ENCODE data around the gene NEDD4.
A peak's percentile ranks its signal among the peaks of the same experiment; 100 is the strongest.

Gene NEDD4

DNA sequence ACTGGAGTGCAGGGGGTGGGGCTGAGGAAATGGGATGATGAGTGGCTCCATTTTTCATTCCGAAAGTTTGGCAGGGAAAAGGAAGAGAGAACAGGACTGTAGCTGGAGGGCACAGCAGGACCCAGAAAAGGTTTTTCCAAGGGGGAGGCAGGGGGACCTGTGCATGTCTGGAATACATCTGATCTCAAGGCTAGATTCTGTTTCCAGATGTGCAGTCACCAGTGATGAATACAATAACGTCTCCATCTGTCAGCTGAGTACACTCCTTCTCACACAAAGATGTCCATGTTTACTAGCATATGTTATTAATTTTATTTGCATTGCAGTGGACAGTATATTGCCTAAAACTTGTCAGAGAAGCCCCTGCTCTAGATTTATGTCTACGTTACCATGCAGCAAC is 210.5 kb downstream of the NEDD4 start:
- Histone ChIP-seq H3K9me3 (ENCODE audit: control insufficient read depth, low read length) (no peaks in the 10 kb centered on the region), H3K4me1 (ENCODE audit: control insufficient read depth, insufficient read depth, low read length, poor library complexity, severe bottlenecking) (peaks cover 36% of the 10 kb centered on the region), H3K36me3 (ENCODE audit: control insufficient read depth, insufficient read depth, low read length) (no peaks in the 10 kb centered on the region), H3K4me3 (ENCODE audit: extremely low read depth, insufficient read depth, low read length, poor library complexity, severe bottlenecking) (no peak overlapping the region), H3K27ac (ENCODE audit: low read depth, low read length, severe bottlenecking) (peak overlapping the region; percentile 86)
- WGBS, 2 experiments (ENCODE audit: insufficient coverage in 2 of 2) = 75 to 81% methylated on average over 2 of the region's 3 CpGs

DNA sequence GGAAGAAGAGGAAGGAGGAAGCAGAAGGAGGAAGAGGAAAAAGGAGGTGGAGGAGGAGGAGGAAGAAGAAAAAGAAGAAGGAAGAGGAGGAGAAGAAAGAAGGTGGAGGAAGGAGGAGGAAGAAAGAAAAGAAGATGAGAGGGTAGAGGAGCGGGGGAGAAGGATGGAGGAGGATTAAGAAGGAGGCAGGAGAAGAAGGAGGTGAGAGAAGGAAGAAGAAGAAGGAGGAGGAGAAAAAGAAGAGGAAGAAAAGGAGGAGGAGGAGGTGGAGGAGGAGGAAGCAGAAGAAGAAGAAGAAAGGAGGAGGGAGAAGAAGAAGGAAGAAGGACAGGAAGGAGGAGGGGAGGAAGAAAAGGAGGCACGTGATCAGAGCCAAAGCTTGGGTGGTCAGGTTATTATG is 213.1 kb downstream of the NEDD4 start:
- WGBS, 2 experiments (ENCODE audit: insufficient coverage in 2 of 2) = 100% methylated on average over 1 of the region's 2 CpGs; no CpG with 5 or more reads in 1 of the 2 experiments
- peaks cover 25% of the 10 kb centered on the region for H3K4me1 ChIP-seq (ENCODE audit: control insufficient read depth, insufficient read depth, low read length, poor library complexity, severe bottlenecking)
- H3K36me3 ChIP-seq (ENCODE audit: control insufficient read depth, insufficient read depth, low read length) = no peaks in the 10 kb centered on the region

GRCh38 chr15:55778932-55779331 is 214.5 kb downstream of the NEDD4 start:
- H3K27ac ChIP-seq (ENCODE audit: low read depth, low read length, severe bottlenecking) = no peak overlapping the region
- peaks cover 22% of the 10 kb centered on the region for H3K4me1 ChIP-seq (ENCODE audit: control insufficient read depth, insufficient read depth, low read length, poor library complexity, severe bottlenecking)
- H3K9me3 ChIP-seq (ENCODE audit: control insufficient read depth, low read length) = no peaks in the 10 kb centered on the region
- no peaks in the 10 kb centered on the region for H3K36me3 ChIP-seq (ENCODE audit: control insufficient read depth, insufficient read depth, low read length)
- 80 to 100% methylated on average over 2 of the region's 3 CpGs for WGBS, 2 experiments (ENCODE audit: insufficient coverage in 2 of 2)
- no peak overlapping the region for H3K4me3 ChIP-seq (ENCODE audit: extremely low read depth, insufficient read depth, low read length, poor library complexity, severe bottlenecking)

More for the DNA sequence above, 213.1 kb downstream of the NEDD4 start:
- H3K4me3 ChIP-seq (ENCODE audit: extremely low read depth, insufficient read depth, low read length, poor library complexity, severe bottlenecking) = no peak overlapping the region
- no peak overlapping the region for H3K27ac ChIP-seq (ENCODE audit: low read depth, low read length, severe bottlenecking)
- no peaks in the 10 kb centered on the region for H3K9me3 ChIP-seq (ENCODE audit: control insufficient read depth, low read length)
